ENCODE results near the gene CACNG6. TPM values are rescaled to one million over a fixed set of nuclear protein-coding genes. Genes with fewer than 3 reads are reported as not detected.

The CACNG6 gene
- polyA plus RNA-seq, 1 donor (not counting 4 experiments of a cell fraction or from before 2014, with no cell fraction given) = not detected

GRCh38 chr19:53958823-53959757 lies 32.3 kb upstream of the CACNG6 start:
- Histone ChIP-seq H3K9ac (ENCODE audit: control insufficient read depth, extremely low read depth, insufficient read depth, low read length) (no peak overlapping the region), H3K79me2 (ENCODE audit: control insufficient read depth, insufficient read depth, low read length) (no peaks in the 10 kb centered on the region), H3K4me1 (ENCODE audit: control insufficient read depth, extremely low read depth, insufficient read depth, low read length) (no peaks in the 10 kb centered on the region), H3K27ac (ENCODE audit: control insufficient read depth, insufficient read depth, low read length) (no peak overlapping the region), H3K4me2 (ENCODE audit: control insufficient read depth, extremely low read depth, insufficient read depth, low read depth, low read length) (no peak overlapping the region), H3K4me3 (ENCODE audit: control insufficient read depth in 2 of 3, extremely low read depth in 1 of 3, insufficient read depth in 2 of 3, low read depth in 1 of 3, low read length in 3 of 3) (no peak overlapping the region), H2AFZ (ENCODE audit: control insufficient read depth, low read length) (no peak overlapping the region), H3K9me3 (ENCODE audit: control insufficient read depth, low read depth, low read length) (no peaks in the 10 kb centered on the region), H3K27me3 (ENCODE audit: control insufficient read depth, extremely low read depth, insufficient read depth, low read length) (peaks cover 51% of the 10 kb centered on the region), H3K9me1 (ENCODE audit: control insufficient read depth, extremely low read depth, insufficient read depth, low read length) (no peaks in the 10 kb centered on the region), H3K36me3 (ENCODE audit: control insufficient read depth in 2 of 2, extremely low read depth in 1 of 2, insufficient read depth in 2 of 2, low read length in 2 of 2) (no peaks in the 10 kb centered on the region), H4K20me1 (ENCODE audit: control insufficient read depth, extremely low read depth, insufficient read depth, low read length) (no peaks in the 10 kb centered on the region)
- DNase-seq (ENCODE audit: low read depth, low spot score) (no peak), FAIRE-seq (no peak)
- TF ChIP-seq EZH2 (IDR thresholded peaks at IDR 0.05; ENCODE audit: low read length) = no peak
- TF ChIP-seq, protein P1, sequence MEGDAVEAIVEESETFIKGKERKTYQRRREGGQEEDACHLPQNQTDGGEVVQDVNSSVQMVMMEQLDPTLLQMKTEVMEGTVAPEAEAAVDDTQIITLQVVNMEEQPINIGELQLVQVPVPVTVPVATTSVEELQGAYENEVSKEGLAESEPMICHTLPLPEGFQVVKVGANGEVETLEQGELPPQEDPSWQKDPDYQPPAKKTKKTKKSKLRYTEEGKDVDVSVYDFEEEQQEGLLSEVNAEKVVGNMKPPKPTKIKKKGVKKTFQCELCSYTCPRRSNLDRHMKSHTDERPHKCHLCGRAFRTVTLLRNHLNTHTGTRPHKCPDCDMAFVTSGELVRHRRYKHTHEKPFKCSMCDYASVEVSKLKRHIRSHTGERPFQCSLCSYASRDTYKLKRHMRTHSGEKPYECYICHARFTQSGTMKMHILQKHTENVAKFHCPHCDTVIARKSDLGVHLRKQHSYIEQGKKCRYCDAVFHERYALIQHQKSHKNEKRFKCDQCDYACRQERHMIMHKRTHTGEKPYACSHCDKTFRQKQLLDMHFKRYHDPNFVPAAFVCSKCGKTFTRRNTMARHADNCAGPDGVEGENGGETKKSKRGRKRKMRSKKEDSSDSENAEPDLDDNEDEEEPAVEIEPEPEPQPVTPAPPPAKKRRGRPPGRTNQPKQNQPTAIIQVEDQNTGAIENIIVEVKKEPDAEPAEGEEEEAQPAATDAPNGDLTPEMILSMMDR (optimal IDR thresholded peaks at IDR 0.05 in 1 of 3, IDR thresholded peaks at IDR 0.05 in 1 of 3, conservative IDR thresholded peaks at IDR 0.05 in 1 of 3; ENCODE audit: extremely low read depth in 1 of 3, insufficient read depth in 2 of 3, low read length in 3 of 3) = no peak
- dilution Hi-C loops (cut with MboI; ENCODE audit: extremely low pct_ligation_motif_present, low sequenced_read_pairs) = no loop called here

GRCh38 chr19:53960187-53960586 lies 31.2 kb upstream of the CACNG6 start:
- TF ChIP-seq, protein P1 (optimal IDR thresholded peaks at IDR 0.05 in 1 of 3, IDR thresholded peaks at IDR 0.05 in 1 of 3, conservative IDR thresholded peaks at IDR 0.05 in 1 of 3; ENCODE audit: extremely low read depth in 1 of 3, insufficient read depth in 2 of 3, low read length in 3 of 3) = no peak
- peak; percentile 12 for TF ChIP-seq EZH2 (IDR thresholded peaks at IDR 0.05; ENCODE audit: low read length)
- Histone ChIP-seq H3K79me2 (ENCODE audit: control insufficient read depth, insufficient read depth, low read length) (no peaks in the 10 kb centered on the region), H3K4me3 (ENCODE audit: control insufficient read depth in 2 of 3, extremely low read depth in 1 of 3, insufficient read depth in 2 of 3, low read depth in 1 of 3, low read length in 3 of 3) (no peak overlapping the region), H3K4me2 (ENCODE audit: control insufficient read depth, extremely low read depth, insufficient read depth, low read depth, low read length) (no peak overlapping the region), H3K4me1 (ENCODE audit: control insufficient read depth, extremely low read depth, insufficient read depth, low read length) (no peaks in the 10 kb centered on the region), H3K36me3 (ENCODE audit: control insufficient read depth in 2 of 2, extremely low read depth in 1 of 2, insufficient read depth in 2 of 2, low read length in 2 of 2) (no peaks in the 10 kb centered on the region), H3K9me1 (ENCODE audit: control insufficient read depth, extremely low read depth, insufficient read depth, low read length) (no peaks in the 10 kb centered on the region), H2AFZ (ENCODE audit: control insufficient read depth, low read length) (no peak overlapping the region), H3K9ac (ENCODE audit: control insufficient read depth, extremely low read depth, insufficient read depth, low read length) (no peak overlapping the region), H3K27me3 (ENCODE audit: control insufficient read depth, extremely low read depth, insufficient read depth, low read length) (peaks cover 59% of the 10 kb centered on the region), H3K27ac (ENCODE audit: control insufficient read depth, insufficient read depth, low read length) (no peak overlapping the region), H4K20me1 (ENCODE audit: control insufficient read depth, extremely low read depth, insufficient read depth, low read length) (no peaks in the 10 kb centered on the region), H3K9me3 (ENCODE audit: control insufficient read depth, low read depth, low read length) (no peaks in the 10 kb centered on the region)
- no peak for DNase-seq (ENCODE audit: low read depth, low spot score)
- dilution Hi-C loops (cut with MboI; ENCODE audit: extremely low pct_ligation_motif_present, low sequenced_read_pairs) = no loop called here
- FAIRE-seq = no peak
